DMS53 treated with DMSO at 0.1 percent for 48 hours (cell line): Measurements from ENCODE around the gene DCDC1.
A peak's percentile ranks its signal among the peaks of the same experiment; 100 is the strongest.

Experiments
- DNase-seq: peaks from one replicate; lab custom pipeline; 2025; ENCODE audit not compliant: unreplicated experiment; lab: John Stamatoyannopoulos, UW

DCDC1 gene

DNA sequence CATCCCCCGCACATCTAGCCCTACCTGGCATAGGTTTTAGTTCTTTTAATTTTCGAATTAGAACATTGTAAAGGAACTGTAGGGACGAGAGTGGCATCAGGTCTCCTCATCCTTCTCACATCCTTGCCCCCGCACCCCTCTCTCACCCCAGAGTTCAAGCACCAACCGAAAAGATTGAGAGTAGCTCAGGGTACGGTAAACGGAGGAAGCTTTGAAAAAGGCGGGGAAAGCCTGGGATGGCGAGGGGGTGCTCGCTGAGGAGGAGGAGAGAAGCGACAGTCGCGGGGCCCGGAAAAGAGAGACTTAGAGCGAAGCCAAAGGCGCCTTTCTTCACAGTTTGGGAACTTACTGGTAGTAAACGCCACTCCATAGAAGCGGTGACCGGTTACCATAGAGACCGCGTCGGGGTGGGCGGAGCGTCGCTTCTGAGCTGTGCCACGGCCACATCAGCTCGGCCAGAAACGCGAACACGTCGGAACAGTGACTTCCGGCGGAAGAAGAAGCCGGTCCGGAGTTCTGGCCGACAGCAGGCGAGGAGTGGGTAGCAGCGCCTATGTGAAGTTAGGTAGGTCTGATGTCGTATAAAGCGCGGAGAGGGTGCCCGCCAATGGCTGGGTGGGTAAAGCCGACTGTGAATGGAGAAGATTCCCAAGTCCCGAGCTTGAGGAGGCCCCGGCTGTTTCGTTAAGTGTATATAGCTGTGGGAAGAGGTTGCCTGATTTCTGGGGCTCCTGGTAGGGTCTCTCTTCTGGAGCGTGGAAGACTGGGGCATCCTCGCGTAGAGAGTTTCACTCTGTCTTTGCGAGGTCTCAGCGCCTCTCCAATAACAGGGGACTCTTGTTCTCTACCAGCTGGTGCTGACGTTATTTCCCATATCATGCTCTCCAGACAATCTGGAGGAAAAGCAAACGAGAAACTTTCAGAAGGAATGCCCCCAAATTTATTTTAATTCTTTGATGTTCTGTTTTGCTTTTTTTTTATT is at the start of gene DCDC1, which contains the start of gene DNAJC24:
DCDC1 (minus strand) TSS at position 392 of the 982 bp plus-strand sequence. CDS start 41,459 bp downstream, outside the sequence.
DNAJC24 (plus strand) TSS at position 513 of the 982 bp plus-strand sequence. CDS start 889 bp downstream, outside the sequence.
- peak; percentile 76 for DNase-seq

GRCh38 chr11:31419138-31419537 is 49.6 kb upstream of the DCDC1 start:
- no peak for DNase-seq

DNA sequence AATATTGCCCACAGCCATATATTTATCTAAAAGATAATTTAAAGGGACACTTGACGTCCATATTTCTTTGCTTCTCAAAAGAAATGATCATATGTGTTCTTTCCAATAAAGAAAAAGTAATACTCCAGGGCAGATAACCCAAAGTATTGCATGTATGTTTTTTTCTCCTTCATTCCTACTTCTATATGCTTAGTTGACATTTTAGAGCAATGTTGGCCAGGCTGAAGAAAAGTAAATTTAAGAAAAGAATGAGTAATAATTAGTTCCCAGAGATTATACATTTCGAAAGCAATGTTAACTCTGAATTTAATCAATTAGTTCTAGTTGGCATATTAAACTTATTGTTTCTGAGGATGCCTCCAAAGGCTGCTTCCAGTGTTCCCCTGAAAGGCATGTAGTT is 48.3 kb upstream of the DCDC1 start:
- no peak for DNase-seq

GRCh38 chr11:31417357-31417756 is 47.8 kb upstream of the DCDC1 start:
- no peak for DNase-seq

DNA sequence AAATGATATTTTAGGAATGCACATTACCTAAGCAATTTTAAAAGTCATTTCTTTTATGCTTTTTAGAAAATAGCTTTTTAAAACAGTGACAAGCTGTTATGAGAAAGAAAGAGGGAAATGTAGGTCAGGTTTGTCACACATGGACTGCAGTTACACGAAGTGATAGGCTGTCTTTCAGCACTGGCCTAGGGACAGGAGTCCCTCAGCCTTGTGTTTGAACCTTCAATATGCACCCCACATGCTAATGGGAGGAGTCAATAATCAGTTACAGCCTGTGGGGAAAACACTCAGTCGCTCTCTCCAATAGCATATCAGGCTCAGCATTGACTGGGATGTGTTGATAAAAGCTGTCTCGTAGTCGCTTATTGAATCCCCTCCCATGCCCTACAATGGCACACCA is 45.9 kb upstream of the DCDC1 start:
- no peak for DNase-seq

- DNase-seq: no peak
Measured at GRCh38 chr11:31414338-31414737, 44.8 kb upstream of the DCDC1 start.

GRCh38 chr11:31412946-31413345 is 43.4 kb upstream of the DCDC1 start:
- DNase-seq: no peak

DNA sequence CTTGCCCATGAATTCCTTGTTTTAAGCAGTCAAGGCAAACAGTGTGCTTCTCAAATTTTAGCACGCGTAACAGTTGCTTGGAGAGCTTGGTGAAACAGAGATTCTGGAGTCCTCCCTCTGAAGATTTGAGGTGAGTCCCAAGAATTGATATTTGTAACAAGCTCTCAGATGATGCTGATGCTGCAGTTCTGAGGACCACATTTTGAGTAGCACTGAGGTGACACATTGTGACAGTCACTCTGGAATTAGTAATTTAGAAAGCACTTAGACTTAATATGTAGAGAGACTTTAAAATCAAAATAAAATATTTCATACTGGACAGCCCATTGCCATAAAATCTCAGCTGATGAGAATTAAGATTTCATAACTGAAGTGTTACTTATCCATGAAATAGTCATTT is 38.7 kb upstream of the DCDC1 start:
- DNase-seq: no peak

GRCh38 chr11:31404614-31405013 is 35.1 kb upstream of the DCDC1 start:
- DNase-seq: no peak

- peak; percentile 15 for DNase-seq
Measured at GRCh38 chr11:31397239-31397834, 27.8 kb upstream of the DCDC1 start.

- DNase-seq: no peak
Measured at GRCh38 chr11:31387379-31387778, 17.8 kb upstream of the DCDC1 start.

DNA sequence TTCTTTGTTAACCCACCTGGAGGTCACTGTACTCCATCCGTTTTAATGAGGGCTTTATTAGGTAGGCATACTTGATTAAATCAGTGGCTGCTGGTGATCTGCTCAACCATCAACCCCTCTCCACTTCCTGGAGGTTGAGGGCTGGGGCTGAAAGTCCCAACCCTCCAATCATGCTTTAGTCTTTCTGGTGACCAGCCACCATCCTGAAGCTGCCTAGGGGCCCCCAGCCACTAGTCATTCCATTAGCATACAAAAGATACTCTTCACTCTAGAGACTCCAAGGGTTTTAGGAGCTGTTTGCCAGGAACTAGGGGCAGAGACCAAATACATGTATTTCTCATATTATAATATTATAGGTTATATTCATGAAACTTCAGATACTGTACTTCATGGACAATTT is 13.6 kb upstream of the DCDC1 start:
- no peak for DNase-seq

- DNase-seq: no peak
Measured at GRCh38 chr11:31375879-31376278, 6.3 kb upstream of the DCDC1 start.

GRCh38 chr11:31366795-31367194 is 2.7 kb downstream of the DCDC1 start:
- no peak for DNase-seq

DNA sequence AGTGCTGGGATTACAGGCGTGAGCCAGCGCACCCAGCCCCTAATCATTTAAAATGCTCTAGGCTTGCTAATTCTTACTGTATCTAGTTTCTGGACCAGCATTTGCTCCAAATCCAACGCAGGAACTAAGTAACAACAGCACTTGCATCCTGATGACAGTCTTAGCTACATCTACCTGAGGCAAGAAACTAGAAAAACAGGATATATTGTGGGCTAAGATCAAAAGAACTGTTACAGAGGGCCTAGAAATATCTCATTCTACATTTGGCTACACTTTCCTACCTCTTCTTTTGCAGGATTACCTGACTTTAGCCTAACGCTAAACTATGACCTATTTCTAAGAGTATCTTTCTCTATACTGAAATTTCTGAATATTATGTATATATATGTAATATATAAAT is 7.8 kb downstream of the DCDC1 start:
- DNase-seq: no peak

- no peak for DNase-seq
Measured at GRCh38 chr11:31355817-31356216, 13.7 kb downstream of the DCDC1 start.

- DNase-seq: peak; percentile 18
Measured at GRCh38 chr11:31355131-31355530, 14.4 kb downstream of the DCDC1 start.

DNA sequence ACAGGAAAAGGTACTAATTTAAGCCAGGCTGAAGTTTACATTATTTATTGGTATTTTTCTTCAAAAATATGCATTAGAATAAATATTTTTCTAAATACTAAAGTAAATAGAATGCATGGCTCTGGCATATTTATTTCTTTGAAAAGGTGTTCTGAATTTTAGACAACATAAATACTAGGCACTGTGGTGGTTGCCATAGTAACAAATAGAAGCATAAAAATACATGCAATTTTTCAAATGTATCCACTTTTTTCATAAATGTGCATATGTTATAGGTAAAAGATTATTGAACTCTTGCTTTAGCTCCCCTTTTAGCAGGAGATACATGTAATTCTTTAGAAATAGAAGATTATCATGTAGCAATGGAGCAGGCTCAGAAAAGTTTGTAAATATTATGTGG is 18.4 kb downstream of the DCDC1 start:
- DNase-seq: no peak

- DNase-seq: no peak
Measured at GRCh38 chr11:31340903-31341572, 28.5 kb downstream of the DCDC1 start.

- DNase-seq: no peak
Measured at GRCh38 chr11:31337806-31338205, 31.7 kb downstream of the DCDC1 start.

DNA sequence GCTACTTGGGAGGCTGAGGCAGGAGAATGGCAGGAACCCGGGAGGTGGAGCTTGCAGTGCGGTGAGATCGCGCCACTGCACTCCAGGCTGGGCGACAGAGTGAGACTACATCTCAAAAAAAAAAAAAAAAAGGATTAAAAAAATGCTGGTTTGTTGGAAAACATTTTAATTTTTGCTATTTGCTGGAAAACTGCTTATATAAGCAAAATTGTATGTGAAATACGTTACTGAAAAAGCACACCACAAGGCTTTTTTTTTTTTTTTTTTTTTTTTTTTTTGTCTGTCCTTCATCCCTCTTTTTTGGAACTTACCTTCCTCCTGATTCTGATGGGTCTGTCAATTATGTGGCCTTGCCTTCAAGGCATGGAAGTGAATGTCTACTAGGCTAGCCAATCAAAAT is 40.8 kb downstream of the DCDC1 start:
- no peak for DNase-seq

DNA sequence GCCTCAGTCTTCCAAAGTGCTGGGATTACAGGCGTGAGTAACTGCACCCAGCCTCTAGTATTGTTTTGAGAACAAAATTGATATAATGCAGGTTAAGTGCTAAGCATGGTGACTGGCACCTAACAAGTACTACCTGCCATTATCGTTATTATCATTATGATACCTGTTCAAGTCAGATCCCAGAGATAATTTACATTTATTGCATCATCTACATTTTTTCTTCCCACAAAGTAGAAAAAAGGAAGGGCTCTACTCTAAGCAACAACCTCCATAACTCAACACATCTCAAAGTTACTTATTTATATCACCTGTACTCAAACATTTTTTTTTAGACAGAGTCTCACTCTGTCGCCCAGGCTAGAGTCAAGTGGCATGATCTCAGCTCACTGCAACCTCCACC is 42.1 kb downstream of the DCDC1 start:
- DNase-seq: no peak
